ENCODE results near the gene WNK1. TPM values are rescaled to one million over a fixed set of nuclear protein-coding genes. Genes with fewer than 3 reads are reported as not detected.

The WNK1 gene
- total RNA-seq, 1 donor from 2014 or later = 284 TPM

GRCh38 chr12:737122-737739 lies 15.1 kb upstream of the WNK1 start:
- intact Hi-C loops (cut with DNase I) = no loop called here
- ATAC-seq (peak; percentile 48), DNase-seq (ENCODE audit: missing footprints) (no peak)

GRCh38 chr12:738712-739111 lies 13.7 kb upstream of the WNK1 start:
- intact Hi-C loops (cut with DNase I) = no loop called here
- no peak for ATAC-seq

DNA sequence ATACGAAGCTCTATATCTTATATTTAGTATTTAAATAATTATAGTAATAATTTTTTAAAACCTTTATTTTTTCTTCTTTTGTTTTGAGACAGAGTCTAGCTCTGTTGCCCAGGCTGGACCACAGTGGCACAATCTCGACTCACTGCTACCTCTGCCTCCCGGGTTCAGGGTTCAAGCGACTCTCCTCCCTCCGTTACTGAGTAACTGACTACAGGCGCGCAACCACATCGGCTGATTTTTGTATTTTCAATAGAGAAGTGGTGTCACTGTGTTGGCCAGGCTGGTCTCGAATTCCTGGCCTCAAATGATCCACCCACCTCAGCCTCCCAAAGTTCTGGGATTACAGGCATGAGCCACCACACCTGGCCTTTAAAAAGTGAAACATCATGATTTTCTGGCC lies 13.0 kb upstream of the WNK1 start:
- DNase-seq (ENCODE audit: missing footprints) (no peak), ATAC-seq (no peak)
- intact Hi-C loops (cut with DNase I) = no loop called here

More at GRCh38 chr12:738712-739111, 13.7 kb upstream of the WNK1 start:
- no peak for DNase-seq (ENCODE audit: missing footprints)

- DNase-seq (ENCODE audit: missing footprints) (no peak), ATAC-seq (no peak)
- intact Hi-C loops (cut with DNase I) = loop anchor here (5.0 kb wide), 1 partner anchor 49 kb away; no protein-coding TSS in a partner anchor
Observed at GRCh38 chr12:740921-741320, 11.5 kb upstream of the WNK1 start.

GRCh38 chr12:749751-750270 lies 2.6 kb upstream of the WNK1 start:
- intact Hi-C loops (cut with DNase I) = loop anchor here (5.0 kb wide), 2 partner anchors 62 to 197 kb away; partner anchors contain the start of gene RAD52
- no peak for ATAC-seq
- DNase-seq (ENCODE audit: missing footprints) = no peak

DNA sequence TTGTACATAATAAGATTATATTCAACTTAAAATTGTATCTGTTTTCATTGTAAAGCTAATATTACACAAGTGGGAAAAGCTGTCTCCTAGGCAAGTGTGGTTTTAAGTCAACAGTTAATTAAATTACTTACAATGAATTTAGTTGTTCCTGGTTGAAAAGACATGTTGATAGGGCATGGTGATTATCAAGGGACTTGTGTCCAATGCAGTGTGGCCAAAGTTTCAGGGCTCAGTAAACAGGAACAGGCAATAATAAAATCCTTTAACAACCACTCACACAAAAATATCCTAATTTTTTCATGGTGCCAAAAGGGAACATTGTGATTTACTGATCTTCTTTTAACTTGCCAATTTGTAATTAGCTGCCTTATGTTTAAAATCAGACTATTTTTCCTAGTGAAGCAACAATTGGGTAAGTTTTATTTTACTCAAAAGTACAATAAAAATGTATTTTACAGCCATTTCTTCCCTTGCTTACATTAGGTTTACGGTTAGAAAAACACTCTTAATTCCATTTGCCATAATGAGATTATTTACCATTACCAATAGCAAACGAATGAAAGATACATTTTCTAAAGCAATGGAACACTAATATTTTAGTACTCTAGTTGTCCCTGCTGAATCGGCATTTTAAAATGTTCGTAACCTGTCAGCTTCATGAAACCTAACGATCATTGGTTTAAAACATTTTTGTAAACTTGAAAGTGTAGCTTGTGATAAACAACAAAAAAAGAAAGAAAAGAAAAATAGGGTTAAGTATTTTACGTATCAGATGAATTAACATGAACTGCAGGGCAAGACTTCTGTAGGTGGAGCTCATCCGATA lies 1.8 kb upstream of the WNK1 start:
- DNase-seq (ENCODE audit: missing footprints) (no peak), ATAC-seq (no peak)
- intact Hi-C loops (cut with DNase I) = loop anchor here (1.0 to 5.0 kb wide), 5 partner anchors 62 to 197 kb away; partner anchors contain the start of gene RAD52

- DNase-seq (ENCODE audit: missing footprints) (peak; percentile 96), ATAC-seq (peak; percentile 72)
- intact Hi-C loops (cut with DNase I) = loop anchor here (1.0 to 5.0 kb wide), 5 partner anchors 61 to 196 kb away; partner anchors contain the start of gene RAD52
Observed at GRCh38 chr12:751192-751998, 984 bp upstream of the WNK1 start.

DNA sequence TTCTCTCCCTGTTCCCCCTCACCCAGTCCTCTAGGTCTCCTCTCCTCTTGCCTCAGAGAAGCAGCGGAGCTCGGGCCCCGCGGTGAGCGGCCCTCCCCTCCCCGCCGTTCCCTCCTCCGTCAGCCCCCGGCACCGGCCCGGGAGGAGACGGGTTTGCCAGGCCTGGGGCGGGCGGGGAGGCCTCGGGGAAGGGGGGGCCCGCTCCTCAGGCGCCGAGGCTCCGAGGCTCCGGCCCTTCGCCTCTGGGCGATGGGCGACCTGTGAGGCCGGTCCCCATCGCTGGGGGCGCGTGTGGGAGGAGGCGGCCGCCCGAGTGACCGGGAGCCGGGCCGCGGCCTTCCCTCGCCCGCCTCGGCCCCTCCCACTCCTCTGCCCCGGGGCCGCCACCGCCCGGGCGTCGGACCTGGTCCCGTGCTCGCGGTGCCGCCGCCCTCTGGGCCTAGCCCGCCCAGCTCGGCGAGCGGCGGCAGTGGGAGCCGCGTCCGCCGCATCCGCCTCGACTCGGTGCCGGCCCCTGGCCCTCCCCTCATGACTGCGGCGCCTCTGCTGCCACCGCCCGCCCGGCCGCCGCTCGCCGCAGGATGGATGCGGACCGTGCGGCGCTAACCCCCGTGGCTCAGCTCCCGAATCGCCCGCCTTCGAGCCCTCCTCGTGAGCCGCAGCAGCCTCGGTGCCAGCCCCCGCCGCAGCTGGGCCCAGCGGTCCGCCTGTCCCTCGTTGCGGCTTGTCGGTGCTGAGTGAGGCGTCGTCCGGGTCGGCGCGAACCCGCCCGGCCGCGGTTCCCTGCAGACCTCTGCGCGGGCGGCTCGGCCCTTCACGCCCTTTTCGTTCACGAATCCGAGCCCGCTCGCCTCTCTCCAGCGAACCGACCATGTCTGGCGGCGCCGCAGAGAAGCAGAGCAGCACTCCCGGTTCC lies 574 bp downstream of the WNK1 start:
- ATAC-seq (peak; percentile 54), DNase-seq (ENCODE audit: missing footprints) (peak; percentile 87)
- intact Hi-C loops (cut with DNase I) = loop anchor here (1.0 to 5.0 kb wide), 3 partner anchors 40 to 194 kb away; partner anchors contain the start of gene RAD52

- ATAC-seq = peak; percentile 4
- intact Hi-C loops (cut with DNase I) = loop anchor here (5.0 kb wide), 2 partner anchors 58 to 193 kb away; partner anchors contain the start of gene RAD52
- DNase-seq (ENCODE audit: missing footprints) = peak; percentile 81
Observed at GRCh38 chr12:753611-754472, 1.5 kb downstream of the WNK1 start.

DNA sequence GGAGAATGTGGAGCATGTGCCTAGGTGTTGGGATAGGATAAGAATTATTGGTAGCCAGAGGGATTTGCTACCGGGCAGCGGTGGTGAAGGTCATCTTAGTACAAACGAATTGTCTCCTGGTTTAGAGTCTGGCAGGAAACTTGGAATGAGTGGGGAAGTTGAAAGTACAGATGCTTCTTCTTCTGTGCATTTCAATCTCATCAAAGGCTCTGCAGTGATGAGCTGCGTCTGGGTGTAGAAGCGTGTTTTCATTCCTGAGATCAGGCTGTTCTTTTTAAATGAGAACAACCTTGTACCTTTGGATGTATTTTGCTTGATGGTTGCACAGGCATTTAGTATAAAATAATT lies 2.1 kb downstream of the WNK1 start:
- intact Hi-C loops (cut with DNase I) = loop anchor here (5.0 kb wide), 2 partner anchors 58 to 193 kb away; partner anchors contain the start of gene RAD52
- no peak for DNase-seq (ENCODE audit: missing footprints)
- ATAC-seq = no peak

DNA sequence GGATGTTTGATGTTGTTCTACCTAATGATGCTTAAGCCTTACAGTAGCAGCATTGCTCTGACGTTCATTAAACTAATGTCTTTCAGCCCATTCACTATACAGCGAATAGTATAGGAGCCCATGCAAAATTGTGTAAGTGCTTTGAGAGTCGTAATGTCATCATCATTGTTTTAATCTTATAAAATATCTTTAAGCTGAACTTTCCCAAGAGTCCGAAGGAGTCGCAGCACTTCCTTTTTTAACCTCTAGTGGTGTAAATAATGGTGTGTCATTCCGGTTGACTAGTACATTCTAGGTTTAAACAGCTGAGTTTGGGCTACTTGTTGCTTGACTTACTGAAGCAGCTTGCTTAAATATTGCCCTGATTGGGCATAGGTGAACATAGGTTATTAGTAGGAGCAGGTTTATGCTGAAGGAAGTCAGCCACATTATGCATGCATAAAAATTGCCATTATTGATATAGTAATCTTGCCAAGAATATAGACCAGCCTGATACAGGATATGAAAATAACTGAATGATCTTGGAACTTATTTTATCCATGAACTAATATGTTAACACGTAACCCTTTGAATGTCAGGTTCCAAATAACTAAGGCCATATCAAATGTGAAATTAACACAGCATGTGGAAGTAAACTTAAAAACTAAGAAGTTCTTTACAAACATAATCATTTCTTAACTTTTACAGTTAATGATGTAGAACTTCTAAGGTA lies 2.6 kb downstream of the WNK1 start:
- ATAC-seq (no peak), DNase-seq (ENCODE audit: missing footprints) (no peak)
- intact Hi-C loops (cut with DNase I) = loop anchor here (5.0 kb wide), 2 partner anchors 57 to 192 kb away; partner anchors contain the start of gene RAD52

DNA sequence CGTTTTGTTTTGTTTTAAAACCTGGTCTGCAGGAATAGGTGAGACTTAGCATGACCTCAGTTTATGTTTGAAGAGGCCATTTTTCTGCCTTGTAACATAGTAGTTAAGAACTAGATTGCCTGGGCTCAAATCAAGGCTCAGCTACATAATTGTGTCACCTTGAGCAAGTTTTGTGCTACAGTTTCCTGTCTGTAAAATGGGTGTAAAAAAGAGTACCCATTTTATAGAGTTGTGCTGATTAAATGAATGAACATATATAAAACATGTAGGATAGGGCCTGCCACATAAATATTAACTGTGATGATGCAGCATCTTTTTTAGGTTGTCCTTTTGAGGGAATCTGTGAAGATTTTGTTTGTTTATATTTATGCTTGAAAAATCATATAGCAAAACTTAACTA lies 7.2 kb downstream of the WNK1 start:
- ATAC-seq (no peak), DNase-seq (ENCODE audit: missing footprints) (no peak)
- intact Hi-C loops (cut with DNase I) = no loop called here

DNA sequence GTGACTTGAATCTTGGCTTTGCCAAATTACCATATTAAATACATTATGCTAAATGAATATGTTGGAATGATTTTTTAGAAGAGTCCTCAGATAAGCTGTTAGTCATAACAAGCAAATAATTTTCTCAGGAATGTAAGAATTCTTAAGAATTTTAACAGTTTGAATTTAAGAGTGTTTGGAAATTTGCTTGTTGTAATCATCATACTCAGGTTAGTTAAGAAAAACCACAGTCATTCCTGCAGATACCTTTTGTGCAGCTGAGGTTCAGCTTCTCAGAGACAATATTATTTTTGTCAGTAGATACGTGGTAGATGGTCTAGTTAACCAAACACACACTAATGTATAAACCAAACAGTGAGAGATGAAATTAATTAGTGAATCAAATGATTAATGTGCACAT lies 8.9 kb downstream of the WNK1 start:
- intact Hi-C loops (cut with DNase I) = no loop called here
- no peak for DNase-seq (ENCODE audit: missing footprints)
- no peak for ATAC-seq

- DNase-seq (ENCODE audit: missing footprints) (no peak), ATAC-seq (no peak)
- intact Hi-C loops (cut with DNase I) = no loop called here
Observed at GRCh38 chr12:765840-766239, 13.5 kb downstream of the WNK1 start.

DNA sequence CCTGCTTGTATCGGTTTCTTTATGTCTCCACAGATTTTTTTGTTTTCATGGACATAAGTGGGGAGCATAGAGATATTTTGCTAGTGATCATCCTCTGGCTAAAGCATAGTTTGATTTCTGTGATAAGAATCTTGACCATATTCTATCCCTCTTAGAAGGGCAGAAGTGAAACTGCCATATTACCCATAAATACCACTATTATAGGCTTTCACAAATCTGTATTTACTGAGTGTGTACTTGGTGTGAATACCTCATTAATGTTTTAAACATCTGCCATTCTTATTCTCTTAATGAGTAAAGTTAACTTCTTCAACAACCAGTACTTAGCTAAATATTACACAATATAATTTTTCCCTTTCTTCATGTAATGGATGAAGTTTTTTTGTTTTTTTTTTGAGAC lies 16.1 kb downstream of the WNK1 start:
- ATAC-seq (no peak), DNase-seq (ENCODE audit: missing footprints) (no peak)
- intact Hi-C loops (cut with DNase I) = no loop called here

- no peak for DNase-seq (ENCODE audit: missing footprints)
- ATAC-seq = no peak
- intact Hi-C loops (cut with DNase I) = no loop called here
Observed at GRCh38 chr12:770479-770878, 18.1 kb downstream of the WNK1 start.
